Measurements from ENCODE around the gene AP1M1. TPM values are rescaled to one million over a fixed set of nuclear protein-coding genes. Genes with fewer than 3 reads are reported as not detected.

The AP1M1 gene
- total RNA-seq, 1 experiment from 2014 or later, result 86.8 TPM

DNA sequence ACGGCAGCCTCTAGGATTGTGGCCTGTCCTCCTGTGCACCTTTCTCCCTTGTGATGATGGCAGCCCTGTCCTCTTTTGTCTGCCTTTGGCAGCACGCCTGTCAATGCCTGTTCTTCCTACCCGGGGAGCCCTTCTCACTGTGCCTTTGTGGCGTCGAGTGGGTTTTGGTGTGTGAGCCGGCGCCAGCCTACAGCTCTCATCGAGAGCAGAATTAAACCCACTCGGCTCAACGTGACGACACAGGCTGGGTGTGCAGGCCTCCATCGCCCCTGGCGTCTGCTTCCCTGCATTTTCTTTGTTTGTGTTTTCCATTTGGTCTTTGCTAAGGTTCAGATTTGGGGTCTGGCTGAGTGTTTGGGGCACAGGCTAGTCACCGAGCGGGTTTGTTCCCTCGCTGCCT is 34.4 kb downstream of the AP1M1 start:
- no peak for DNase-seq (ENCODE audit: low read depth)

DNA sequence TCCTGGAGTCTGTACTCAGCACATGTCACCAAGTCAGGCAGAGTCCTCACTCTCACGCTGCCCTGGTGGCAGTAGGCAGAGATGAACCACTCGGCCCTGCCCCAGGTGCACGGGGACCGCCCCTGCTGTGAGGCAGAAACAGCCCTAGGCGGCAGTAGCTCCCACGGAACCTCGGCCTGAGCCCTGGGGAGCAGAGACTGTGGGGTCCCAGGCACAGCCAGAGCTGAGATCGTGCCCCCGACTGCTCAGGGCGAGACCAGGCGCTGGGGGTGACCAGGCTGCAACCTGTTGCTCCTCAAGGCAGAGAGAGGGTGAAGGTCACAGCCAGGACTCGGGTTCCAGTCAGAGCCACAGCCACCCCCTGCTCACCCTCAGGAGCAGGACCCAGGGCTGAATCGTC is 34.9 kb downstream of the AP1M1 start:
- no peak for DNase-seq (ENCODE audit: low read depth)

DNA sequence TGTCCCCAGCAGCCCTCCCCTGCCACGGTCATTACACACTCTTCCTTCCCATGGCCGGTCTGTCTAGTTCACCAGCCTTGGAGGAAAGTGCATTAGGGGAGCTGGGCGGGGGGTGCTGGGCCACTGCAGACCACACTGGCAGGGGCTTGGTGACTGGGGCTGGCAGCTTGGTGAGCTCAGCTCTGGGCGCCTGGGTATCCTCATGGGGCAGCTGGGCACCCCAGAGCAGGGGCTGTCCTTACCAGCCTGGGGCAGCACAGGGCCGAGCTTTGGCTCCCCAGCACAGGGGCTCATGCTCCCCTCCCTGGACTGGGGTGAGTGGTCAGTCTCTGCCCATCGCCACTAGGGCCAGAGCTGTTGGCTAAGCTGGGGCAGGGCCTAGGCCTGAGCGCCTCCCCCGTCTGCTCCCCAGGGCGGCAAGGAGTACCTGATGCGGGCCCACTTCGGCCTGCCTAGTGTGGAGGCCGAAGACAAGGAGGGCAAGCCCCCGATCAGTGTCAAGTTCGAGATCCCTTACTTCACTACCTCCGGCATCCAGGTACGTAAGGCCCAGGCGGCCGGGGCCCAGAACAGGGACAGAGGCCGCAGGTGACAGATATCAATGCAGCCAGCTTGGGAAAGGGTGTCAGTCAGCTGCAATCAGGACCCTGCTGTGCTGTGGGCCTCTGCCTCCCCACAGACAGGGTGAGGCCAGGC is 35.5 kb downstream of the AP1M1 start:
- DNase-seq (ENCODE audit: low read depth), result no peak

DNA sequence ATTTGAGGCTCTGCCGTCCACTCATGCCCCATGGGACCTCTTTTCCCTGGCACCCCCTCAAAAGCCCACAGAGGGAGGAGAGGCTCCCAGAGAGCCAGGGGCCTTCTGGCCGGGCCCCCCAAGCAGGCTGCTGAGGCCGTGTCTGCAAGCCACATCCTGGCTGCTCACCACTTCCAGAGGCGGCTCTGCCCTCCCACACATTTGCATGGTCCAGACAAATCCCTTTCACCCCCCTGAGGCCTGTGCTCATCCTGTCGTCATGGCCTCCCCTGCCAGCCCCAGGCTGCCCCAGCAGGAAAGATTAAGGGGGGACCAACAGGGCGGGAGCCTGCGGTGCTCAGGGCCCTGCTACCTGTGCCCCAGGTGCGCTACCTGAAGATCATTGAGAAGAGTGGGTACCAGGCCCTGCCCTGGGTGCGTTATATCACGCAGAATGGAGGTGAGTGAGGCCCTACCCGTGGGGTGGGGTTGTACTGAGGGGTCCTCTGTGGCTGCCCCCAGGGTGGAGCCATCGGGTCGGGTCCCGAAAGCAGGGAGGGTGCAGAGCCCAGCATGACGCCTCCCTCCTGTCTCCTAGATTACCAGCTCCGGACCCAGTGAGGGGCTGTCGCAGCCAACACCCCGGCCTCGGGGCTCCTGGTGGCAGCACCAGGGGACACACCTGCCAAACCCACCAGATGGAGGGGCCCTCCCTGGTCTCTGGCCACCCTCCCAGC is 36.3 kb downstream of the AP1M1 start:
- DNase-seq (ENCODE audit: low read depth), result no peak

DNA sequence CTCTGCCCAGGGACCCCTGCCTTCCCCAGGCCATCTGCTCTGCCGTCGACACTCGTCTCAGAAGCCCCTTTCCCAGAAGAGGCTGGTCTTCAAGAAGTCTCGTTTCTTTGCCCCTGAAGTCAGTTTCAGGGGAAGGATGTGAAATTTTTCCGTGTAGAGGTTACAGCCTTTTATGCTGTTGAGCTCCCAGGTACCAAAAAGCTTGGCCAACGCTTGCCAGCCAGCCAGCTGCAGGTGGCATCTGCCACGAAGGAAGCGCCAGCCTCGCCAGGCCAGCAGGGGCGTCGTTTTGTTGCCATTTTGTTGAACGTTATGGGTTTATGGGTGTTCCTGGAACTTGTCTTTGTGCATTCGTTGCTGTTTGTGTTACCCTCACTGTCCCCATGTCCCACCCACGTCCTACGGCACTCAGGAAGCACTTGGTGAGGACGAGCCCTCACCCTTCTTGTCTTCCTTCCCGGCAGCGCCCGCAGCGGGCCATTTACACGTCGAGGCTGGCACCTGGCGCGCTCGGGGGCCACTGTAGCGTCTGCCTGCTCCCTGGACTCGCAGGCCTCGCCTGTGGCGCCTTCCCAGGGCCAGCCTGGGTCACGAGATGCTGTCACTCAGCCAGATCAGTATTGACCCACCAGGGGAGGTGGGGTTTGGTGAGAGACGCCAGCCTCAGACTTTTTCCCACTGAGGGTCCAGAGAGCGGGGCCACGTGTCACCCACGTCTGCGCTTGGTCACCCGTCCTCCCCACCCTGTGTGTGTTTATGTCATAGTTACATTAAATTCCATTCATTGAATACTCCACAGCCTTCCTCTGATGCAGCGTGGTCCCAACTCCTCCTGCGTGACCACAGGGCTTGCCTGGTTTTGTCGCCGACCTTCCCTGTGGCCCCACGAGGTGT is 37.1 kb downstream of the AP1M1 start:
- no peak for DNase-seq (ENCODE audit: low read depth)

DNA sequence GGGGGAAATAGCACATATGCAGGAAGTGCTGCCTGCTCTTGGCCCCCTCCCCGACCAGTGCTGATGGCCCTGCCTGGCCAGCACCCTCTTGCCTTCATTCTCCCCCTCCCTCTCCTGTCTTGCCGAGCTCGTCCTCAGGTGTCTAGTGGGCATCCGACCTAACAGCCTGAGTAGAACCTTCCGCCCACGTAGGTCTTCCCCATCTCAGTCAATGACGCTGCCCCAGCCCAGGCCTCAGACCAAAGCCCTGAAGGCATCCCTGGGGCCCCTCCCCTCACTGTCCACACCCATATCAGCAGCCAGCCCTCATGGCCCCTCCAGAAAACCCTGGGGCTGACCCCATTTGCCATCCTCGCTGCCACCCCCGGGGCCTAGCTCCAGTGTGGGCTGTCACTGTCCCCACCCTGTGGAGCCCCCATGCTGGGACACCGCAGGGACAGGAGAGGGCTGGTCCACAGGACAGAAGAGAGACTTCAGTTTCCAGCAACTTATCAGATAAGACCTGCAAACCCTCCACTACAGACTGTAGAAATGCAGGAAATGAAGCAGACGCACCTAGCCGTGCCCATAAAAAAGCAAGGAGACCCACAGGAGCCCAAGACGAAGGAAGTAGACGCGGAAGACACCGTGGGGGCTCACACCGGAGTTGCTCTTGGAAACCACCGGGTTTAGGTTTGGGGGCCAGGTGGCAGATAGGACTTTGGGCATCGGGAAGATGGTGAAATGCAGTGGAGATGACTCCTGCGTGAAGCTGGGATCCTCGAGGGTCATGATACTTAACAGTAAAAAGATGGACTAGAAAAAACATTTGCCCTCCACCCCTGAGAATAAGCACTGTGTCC is 38.3 kb downstream of the AP1M1 start:
- DNase-seq (ENCODE audit: low read depth), result no peak

DNA sequence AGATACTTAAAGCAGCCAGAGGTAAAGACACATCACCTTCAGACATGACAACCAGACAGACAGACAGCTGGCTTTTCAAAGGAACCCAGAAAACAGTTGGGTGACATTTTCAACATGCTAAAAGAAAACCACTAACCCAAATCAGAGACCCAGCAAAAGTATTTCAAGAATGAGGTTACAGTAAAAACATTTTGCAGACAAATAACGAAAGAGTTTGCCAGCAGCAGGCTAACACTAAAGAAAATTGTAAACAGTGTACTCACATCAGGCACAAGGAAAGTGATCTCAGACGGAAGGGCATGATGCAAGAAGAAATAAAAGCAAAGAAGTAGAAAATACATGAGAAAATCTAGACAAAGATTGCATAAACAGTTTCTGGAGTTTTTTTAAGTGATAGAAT is 46.4 kb downstream of the AP1M1 start:
- no peak for DNase-seq (ENCODE audit: low read depth)

DNA sequence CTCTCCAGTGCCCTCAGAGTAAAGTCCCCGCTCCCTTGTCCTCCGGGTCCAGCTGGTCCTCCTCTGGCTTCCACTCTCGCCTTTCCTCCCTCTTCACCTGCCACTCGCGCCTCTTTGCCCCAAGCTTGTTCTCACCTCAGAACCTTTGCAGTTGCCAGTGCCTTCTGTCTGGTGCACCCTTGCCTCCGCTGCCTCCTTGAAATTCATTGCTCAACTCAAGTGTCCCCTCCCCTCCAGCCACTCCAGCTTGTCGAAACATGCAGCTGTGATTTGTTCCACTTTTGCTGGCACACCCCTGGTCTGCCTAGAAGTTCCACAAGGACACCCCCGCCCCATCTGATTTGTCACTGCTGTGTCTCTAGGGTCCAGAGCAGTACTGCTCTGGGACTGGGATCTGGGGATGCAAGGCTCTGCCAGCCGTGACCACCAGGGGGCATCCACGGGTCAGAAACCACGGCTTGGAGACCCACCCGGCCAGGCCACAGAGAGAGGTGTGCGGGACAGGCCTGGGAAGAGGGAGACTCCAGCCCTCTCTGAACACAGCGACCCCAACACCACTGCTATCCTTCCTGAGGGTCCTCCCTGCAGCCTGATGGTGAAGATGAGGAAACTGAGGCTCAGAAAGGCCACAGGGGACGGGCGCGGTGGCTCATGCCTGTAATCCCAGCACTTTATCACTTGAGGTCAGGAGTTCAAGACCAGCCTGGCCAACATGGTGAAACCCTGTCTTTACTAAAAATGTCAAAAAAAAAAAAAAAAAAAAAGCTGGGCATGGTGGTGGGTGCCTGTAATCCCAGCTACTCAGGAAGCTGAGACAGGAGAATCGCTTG is 49.9 kb downstream of the AP1M1 start:
- peak; percentile 86 for DNase-seq (ENCODE audit: low read depth)

DNA sequence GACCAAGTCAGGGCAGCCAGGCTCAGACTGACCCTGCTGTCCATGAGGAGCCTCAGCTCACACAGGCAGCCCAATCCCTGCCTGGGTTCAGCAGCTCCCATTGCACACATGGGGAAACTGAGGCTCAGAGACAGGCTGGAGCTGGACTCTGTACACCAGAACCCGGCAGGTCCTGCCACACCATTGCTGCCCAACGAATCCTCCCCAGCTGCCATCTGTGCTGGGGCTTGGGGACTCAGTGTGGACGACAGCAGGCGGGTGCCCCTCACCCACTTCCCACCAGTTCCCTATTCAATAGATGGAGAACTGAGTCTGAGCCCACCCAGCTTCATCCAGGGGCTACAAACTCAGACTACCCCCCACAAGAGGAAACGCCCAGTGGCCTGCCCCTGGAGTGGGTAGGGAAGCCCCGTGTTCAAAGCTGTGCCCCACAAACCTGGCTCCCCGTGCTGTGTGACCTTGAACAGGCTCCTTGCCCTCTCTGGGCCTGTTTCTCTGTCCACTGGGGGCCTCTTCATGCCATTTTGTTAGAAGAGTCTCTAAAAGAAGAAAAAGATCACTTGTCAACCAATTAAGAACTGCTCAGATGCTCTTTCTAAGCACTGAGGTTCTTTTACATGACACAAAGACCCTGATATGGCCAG is 50.8 kb downstream of the AP1M1 start:
- DNase-seq (ENCODE audit: low read depth), result no peak

DNA sequence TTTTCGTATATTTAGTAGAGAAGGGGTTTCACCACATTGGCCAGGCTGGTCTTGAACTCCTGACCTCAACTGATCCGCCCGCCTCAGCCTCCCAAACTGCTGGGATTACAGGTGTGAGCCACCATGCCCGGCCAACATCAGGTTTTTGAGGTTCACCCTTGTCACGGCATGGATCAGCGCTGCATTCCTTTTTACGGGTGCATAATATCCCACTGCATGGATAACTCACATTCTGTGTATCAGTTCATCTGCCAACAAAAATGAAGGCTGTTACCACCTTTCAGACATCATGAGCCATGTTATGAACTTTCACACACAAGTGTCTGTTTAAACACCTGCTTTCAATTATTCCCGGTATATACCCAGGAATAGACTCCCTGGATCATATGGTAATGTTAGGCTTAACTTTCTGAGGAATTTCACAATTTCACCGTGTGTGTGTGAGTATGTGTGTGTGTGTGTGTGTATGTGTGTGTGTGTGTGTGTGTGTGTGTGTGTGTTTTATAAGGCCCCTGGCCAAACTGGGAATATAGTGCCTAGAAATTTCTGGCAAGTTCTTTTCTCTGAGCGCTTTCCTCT is 52.2 kb downstream of the AP1M1 start:
- DNase-seq (ENCODE audit: low read depth), result no peak

DNA sequence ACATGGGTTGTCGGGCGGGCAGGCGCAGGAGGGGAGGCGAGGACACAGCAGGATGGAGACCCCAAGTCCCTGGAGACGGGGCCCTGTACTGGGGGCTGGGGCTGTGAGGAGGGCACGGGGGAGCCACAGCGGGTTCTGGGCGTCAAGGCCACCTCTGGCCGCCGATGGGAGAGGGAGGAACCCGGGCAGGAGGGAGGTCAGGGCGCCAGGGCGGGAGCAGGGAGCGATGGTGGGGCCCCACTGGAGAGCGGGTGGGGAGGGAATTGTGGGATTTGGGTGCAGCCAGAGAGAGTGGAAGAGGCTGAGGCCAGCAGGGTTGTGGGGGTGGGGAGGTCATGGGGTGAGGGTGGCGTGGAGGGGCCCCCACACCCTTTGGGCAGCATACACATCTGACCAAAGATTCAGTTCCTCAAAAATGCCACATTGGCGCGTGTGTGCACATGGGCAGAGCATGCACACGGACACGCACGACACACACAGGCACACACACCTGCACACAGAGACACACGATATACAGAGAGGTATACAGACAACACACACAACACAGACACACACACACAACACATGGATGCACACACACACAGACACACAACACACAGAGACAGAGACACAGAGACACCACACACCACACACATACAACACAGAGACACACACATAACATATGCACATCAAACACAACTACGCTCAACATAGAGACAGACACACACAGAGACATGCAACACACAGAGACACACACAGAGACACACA is 54.9 kb downstream of the AP1M1 start:
- no peak for DNase-seq (ENCODE audit: low read depth)

DNA sequence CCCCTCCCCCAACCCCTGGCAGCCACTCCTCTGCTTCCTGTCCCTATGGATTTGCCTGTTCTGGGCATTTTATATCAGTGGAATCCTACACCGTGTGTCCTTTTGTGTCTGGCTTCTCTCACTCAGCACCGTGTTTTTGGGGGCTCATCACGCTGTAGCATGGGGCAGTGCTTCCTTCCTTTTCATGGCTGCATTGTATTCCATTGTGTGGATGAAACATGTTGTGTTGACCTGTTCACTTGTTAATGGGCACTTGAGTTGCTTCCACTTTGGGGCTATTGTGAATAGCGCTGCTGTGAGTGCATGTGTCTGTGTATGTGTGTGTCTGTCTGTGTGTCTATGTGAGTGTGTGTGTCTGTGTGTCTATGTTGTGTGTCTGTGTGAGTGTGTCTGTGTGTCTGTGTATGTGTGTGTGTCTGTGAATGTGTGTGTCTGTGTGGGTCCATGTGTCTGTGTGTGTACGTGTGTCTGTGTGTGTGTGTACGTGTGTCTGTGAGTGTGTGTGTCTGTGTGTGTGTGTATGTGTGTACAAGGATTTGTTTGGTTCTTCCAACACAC is 57.2 kb downstream of the AP1M1 start:
- DNase-seq (ENCODE audit: low read depth), result no peak

DNA sequence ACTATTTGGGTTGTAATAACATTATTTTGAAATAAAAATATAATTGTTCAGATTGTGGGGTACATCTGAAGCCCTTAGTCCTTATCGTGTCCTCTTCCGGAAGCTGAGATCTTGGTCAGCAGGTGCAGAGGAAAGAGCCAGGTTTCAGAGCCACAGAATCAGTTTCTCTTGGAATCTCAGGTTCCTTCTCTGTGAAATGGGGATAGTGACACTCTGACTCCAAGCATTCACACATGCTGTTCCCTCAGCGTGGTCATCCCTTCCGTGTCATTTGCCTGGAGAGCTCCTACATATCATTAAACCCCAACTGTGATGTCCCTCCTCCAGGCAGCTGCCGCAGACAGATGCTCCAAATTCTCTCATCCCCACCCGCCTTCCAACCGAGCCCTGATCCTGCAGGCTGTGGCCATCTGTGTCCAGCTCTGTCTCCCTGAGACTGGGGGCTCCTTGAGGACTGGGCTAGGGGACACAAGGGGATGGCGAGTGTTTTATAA is 59.8 kb downstream of the AP1M1 start:
- no peak for DNase-seq (ENCODE audit: low read depth)

DNA sequence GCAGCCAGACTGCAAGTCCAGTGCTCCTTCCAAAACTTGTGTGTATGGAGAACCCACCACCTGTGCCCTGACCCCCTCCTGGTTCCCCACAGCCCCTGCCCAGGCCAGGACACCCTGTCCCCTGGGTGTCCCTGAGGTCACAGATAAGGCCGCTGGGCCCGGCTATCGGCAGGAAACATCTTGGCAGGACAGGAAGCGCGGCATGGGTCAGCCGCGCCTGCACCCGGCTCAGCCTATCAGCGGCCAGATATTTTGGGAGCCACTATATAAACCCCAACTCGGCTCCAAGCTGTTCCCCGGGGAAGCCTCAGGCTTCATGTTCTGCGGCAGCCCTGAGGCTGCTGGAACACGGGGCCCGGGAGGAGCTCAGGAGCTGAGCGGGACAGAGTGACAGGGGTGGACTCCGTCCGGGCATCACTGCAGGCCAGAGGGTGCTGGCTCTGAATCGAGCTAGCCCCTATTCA is 60.8 kb downstream of the AP1M1 start:
- no peak for DNase-seq (ENCODE audit: low read depth)

DNA sequence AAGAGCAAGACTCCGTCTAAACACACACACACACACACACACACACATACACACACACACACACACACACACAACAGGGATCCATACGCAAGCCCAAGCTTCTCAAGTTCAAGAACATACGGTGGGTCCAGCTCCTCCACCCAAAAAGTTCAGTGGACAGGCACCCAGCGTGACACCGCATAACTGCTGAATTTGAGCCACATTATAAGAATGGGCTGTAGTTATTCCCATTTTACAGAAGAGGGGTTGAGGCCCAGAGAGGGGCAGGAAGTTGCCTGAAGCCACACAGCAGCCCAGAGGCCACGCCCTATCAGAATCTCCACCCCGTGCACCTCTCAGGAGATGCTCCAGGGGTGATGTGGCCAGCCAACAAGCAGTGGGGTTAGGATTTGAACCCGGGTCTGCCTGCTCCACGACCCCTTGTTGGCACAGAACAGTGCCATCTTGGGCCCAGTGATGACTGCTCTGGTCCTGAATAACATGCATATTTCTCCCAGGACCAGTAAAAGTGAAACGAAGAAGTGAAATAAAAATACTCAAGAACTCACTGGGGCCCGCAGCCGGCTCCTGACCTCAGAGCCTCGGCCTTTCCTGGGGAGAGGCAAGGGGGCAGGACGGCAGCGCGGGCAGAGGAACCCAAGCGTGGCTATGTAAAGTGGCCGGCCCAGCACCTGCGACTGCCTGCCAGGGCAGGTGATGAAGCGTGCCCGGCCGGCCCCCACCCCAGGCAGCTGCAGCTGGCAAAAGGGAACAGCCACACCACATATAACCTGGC is 61.9 kb downstream of the AP1M1 start:
- no peak for DNase-seq (ENCODE audit: low read depth)

DNA sequence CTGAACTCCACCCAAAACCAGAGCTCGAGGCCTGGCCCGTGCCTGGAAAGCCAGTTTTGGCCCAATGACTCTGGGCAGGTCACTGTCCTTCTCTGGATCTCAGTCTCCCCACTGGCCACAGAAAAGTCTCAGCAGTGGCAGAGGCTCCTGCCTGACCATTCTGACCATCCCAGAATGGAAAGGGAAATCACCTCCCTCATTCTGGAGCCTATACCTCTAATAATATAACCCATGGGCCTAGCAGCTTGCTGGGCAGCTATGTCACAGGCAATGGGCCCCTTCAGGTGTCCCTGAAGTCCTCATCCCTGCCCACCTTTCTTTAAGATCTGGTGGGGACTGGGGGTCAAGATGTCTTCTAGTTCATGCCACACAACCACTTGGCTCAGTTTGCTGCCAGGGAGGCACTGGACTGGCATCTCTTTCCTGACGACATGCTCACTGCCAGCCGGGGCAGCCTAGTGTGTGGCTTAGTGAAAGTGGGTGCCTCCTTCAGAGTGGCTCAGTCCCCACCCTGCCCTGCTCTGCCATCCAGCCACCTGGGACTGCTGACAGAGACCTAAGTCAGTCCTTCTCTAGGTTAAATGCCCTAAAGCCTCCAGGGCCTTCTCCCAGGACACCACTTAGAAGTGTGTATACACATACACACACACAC is 62.6 kb downstream of the AP1M1 start:
- DNase-seq (ENCODE audit: low read depth), result no peak

DNA sequence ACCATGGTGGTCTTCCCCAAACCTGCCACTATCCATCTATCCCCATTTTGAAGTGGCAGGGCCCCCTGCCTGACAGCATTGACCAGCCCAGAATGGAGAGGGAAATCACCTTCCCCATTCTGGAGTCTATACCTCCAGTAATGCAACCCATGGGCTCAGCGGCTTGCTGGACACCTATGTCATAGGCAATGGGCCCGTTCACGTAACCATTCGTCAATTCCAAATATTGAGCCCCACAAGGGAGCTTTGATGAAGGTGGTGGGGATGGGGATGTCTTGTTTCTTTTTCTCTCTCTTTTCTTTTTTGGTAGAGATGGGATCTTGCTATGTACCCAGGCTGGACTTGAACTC is 63.1 kb downstream of the AP1M1 start:
- DNase-seq (ENCODE audit: low read depth), result no peak

Measured in Daoy (cell line).